ENCODE data around the gene AMER3.

Gene AMER3

GRCh38 chr2:130778781-130779180 lies 23.4 kb downstream of the AMER3 start:
- H3K9me2 ChIP-seq (replicated peaks; ENCODE audit: low read depth, low read length), result no peaks in the 10 kb centered on the region
- H3K79me2 ChIP-seq (ENCODE audit: insufficient read depth, low read length), result no peaks in the 10 kb centered on the region
- no peaks in the 10 kb centered on the region for H3K36me3 ChIP-seq (ENCODE audit: insufficient read depth, low read length)
- TF ChIP-seq EZH2phosphoT487 (IDR thresholded peaks at IDR 0.05; ENCODE audit: borderline replicate concordance), result no peak
- TF ChIP-seq CTCF (conservative IDR thresholded peaks at IDR 0.05; ENCODE audit: low read length), result no peak
- H3K27me3 ChIP-seq (ENCODE audit: insufficient read depth, low read length, poor library complexity, severe bottlenecking), result no peaks in the 10 kb centered on the region
- H3K4me3 ChIP-seq (ENCODE audit: low read length, poor library complexity, severe bottlenecking), result no peak overlapping the region
- no peaks in the 10 kb centered on the region for H3K9me3 ChIP-seq (ENCODE audit: insufficient read depth, low read depth, low read length)
- no peak overlapping the region for H2AFZ ChIP-seq (ENCODE audit: low read length)
- H3K9ac ChIP-seq (ENCODE audit: low read depth, low read length, poor library complexity, severe bottlenecking), result no peak overlapping the region
- no peak overlapping the region for H3K4me2 ChIP-seq (ENCODE audit: low read depth, low read length, poor library complexity, severe bottlenecking)
- no peaks in the 10 kb centered on the region for H4K20me1 ChIP-seq (ENCODE audit: insufficient read depth, low read length, poor library complexity, severe bottlenecking)
- H3K4me1 ChIP-seq (ENCODE audit: insufficient read depth, low read length, poor library complexity, severe bottlenecking), result no peaks in the 10 kb centered on the region
- H3F3A ChIP-seq (ENCODE audit: low read depth), result no peaks in the 10 kb centered on the region

- no peaks in the 10 kb centered on the region for H3K27me3 ChIP-seq (ENCODE audit: insufficient read depth, low read length, poor library complexity, severe bottlenecking)
- H4K20me1 ChIP-seq (ENCODE audit: insufficient read depth, low read length, poor library complexity, severe bottlenecking), result no peaks in the 10 kb centered on the region
- no peak overlapping the region for H3K4me3 ChIP-seq (ENCODE audit: low read length, poor library complexity, severe bottlenecking)
- no peaks in the 10 kb centered on the region for H3F3A ChIP-seq (ENCODE audit: low read depth)
- H3K4me2 ChIP-seq (ENCODE audit: low read depth, low read length, poor library complexity, severe bottlenecking), result no peak overlapping the region
- no peaks in the 10 kb centered on the region for H3K36me3 ChIP-seq (ENCODE audit: insufficient read depth, low read length)
- no peaks in the 10 kb centered on the region for H3K9me2 ChIP-seq (replicated peaks; ENCODE audit: low read depth, low read length)
- H3K79me2 ChIP-seq (ENCODE audit: insufficient read depth, low read length), result no peaks in the 10 kb centered on the region
- H3K9me3 ChIP-seq (ENCODE audit: insufficient read depth, low read depth, low read length), result no peaks in the 10 kb centered on the region
- H3K9ac ChIP-seq (ENCODE audit: low read depth, low read length, poor library complexity, severe bottlenecking), result no peak overlapping the region
- no peak overlapping the region for H2AFZ ChIP-seq (ENCODE audit: low read length)
- TF ChIP-seq CTCF (conservative IDR thresholded peaks at IDR 0.05; ENCODE audit: low read length), result no peak
- TF ChIP-seq EZH2phosphoT487 (IDR thresholded peaks at IDR 0.05; ENCODE audit: borderline replicate concordance), result no peak
- H3K4me1 ChIP-seq (ENCODE audit: insufficient read depth, low read length, poor library complexity, severe bottlenecking), result no peaks in the 10 kb centered on the region
Measured at GRCh38 chr2:130785466-130786055, 30.2 kb downstream of the AMER3 start.

- Histone ChIP-seq H2AFZ (ENCODE audit: low read length) (no peak overlapping the region), H4K20me1 (ENCODE audit: insufficient read depth, low read length, poor library complexity, severe bottlenecking) (no peaks in the 10 kb centered on the region), H3F3A (ENCODE audit: low read depth) (no peaks in the 10 kb centered on the region), H3K4me3 (ENCODE audit: low read length, poor library complexity, severe bottlenecking) (no peak overlapping the region), H3K27me3 (ENCODE audit: insufficient read depth, low read length, poor library complexity, severe bottlenecking) (no peaks in the 10 kb centered on the region), H3K4me2 (ENCODE audit: low read depth, low read length, poor library complexity, severe bottlenecking) (no peak overlapping the region), H3K36me3 (ENCODE audit: insufficient read depth, low read length) (no peaks in the 10 kb centered on the region), H3K9ac (ENCODE audit: low read depth, low read length, poor library complexity, severe bottlenecking) (no peak overlapping the region), H3K4me1 (ENCODE audit: insufficient read depth, low read length, poor library complexity, severe bottlenecking) (no peaks in the 10 kb centered on the region), H3K79me2 (ENCODE audit: insufficient read depth, low read length) (no peaks in the 10 kb centered on the region), H3K9me2 (replicated peaks; ENCODE audit: low read depth, low read length) (no peaks in the 10 kb centered on the region), H3K9me3 (ENCODE audit: insufficient read depth, low read depth, low read length) (no peaks in the 10 kb centered on the region)
- TF ChIP-seq EZH2phosphoT487 (IDR thresholded peaks at IDR 0.05; ENCODE audit: borderline replicate concordance) (no peak), CTCF (conservative IDR thresholded peaks at IDR 0.05; ENCODE audit: low read length) (no peak)
Measured at GRCh38 chr2:130786076-130786475, 30.7 kb downstream of the AMER3 start.

Data from Loucy (cell line).